GM18520 (cell line): ENCODE data around the gene NEMP1.
"Not testable (repeated sequence)": the region's sequence is repeated elsewhere in the genome, so short reads cannot be mapped to it uniquely, and the experiment has no call there.

Source experiments
- ATAC-seq: cut with Tn5 transposase; IDR thresholded peaks from one replicate; pipeline ENCODE4 v1.9.1; 2021; ENCODE audit not compliant: unreplicated experiment

Gene NEMP1

GRCh38 chr12:57057067-57057751 lies 21.4 kb downstream of the NEMP1 start:
- no peak for ATAC-seq

- ATAC-seq = no peak
Measured at GRCh38 chr12:57055824-57056223, 22.8 kb downstream of the NEMP1 start.

GRCh38 chr12:57053901-57054300 lies 24.7 kb downstream of the NEMP1 start:
- not testable (repeated sequence) for ATAC-seq

- ATAC-seq = not testable (repeated sequence)
Measured at GRCh38 chr12:57053146-57053545, 25.4 kb downstream of the NEMP1 start.

- ATAC-seq = no peak
Measured at GRCh38 chr12:57051011-57051410, 27.6 kb downstream of the NEMP1 start.

- no peak for ATAC-seq
Measured at GRCh38 chr12:57049890-57050289, 28.7 kb downstream of the NEMP1 start, which contains the start of gene MYO1A. MYO1A (minus strand) TSS chr12:57050129; CDS start chr12:57048323, 1,806 bp downstream.

- no peak for ATAC-seq
Measured at GRCh38 chr12:57049119-57049446, 29.5 kb downstream of the NEMP1 start.

- ATAC-seq = no peak
Measured at GRCh38 chr12:57048423-57049118, 30.0 kb downstream of the NEMP1 start.

GRCh38 chr12:57047981-57048380 lies 30.6 kb downstream of the NEMP1 start:
- no peak for ATAC-seq

- ATAC-seq = no peak
Measured at GRCh38 chr12:57046947-57047890, 31.4 kb downstream of the NEMP1 start.

- ATAC-seq = no peak
Measured at GRCh38 chr12:57046086-57046791, 32.4 kb downstream of the NEMP1 start.

- ATAC-seq = no peak
Measured at GRCh38 chr12:57044889-57045288, 33.7 kb downstream of the NEMP1 start.

GRCh38 chr12:57044468-57044867 lies 34.1 kb downstream of the NEMP1 start:
- ATAC-seq = no peak

- ATAC-seq = no peak
Measured at GRCh38 chr12:57042695-57043094, 35.9 kb downstream of the NEMP1 start.

- ATAC-seq = no peak
Measured at GRCh38 chr12:57040750-57041149, 37.8 kb downstream of the NEMP1 start.

- ATAC-seq = no peak
Measured at GRCh38 chr12:57040211-57040610, 38.4 kb downstream of the NEMP1 start.

GRCh38 chr12:57039016-57039798 lies 39.4 kb downstream of the NEMP1 start:
- ATAC-seq = no peak

GRCh38 chr12:57037264-57037663 lies 41.3 kb downstream of the NEMP1 start:
- ATAC-seq = no peak

GRCh38 chr12:57033431-57033830 lies 45.2 kb downstream of the NEMP1 start:
- no peak for ATAC-seq

- ATAC-seq = no peak
Measured at GRCh38 chr12:57031789-57032188, 46.8 kb downstream of the NEMP1 start.
